A673 (cell line): ENCODE results near the gene LDHD. TPM values are rescaled to one million over a fixed set of nuclear protein-coding genes. Genes with fewer than 3 reads are reported as not detected.

Experiments used
- BruUV-seq: library from RNA; stranded (reverse); fragments of 400-500 nt; replicated peaks from 2 replicates; lab custom pipeline; 2021; lab: Mats Ljungman, UMichigan
- CTCF ChIA-PET: fragments of 300-600 bp; sonication (Branson Sonifier 250); formaldehyde crosslinking; loops from one replicate; lab custom pipeline; 2022; ENCODE audit warnings: antibody characterized with exemption; lab: Charles Lee
- POLR2A ChIA-PET: fragments of 300-600 bp; sonication (Branson Sonifier 250); formaldehyde crosslinking; loops from one replicate; lab custom pipeline; 2022; ENCODE audit warnings: antibody characterized with exemption; ENCODE audit not compliant: low non-redundant PET; lab: Charles Lee
- DNase-seq: peaks from one replicate; pipeline ENCODE4 v3.0.0-alpha.2; 2015; ENCODE audit warnings: low spot score
- H3K27ac ChIP-seq: fragments of 200-600 bp; sonication (generic); 2 replicates; pipeline ENCODE4 v1.5.1; 2016; ENCODE audit warnings: mixed run types, low read depth, mild to moderate bottlenecking, mixed read lengths, antibody characterized with exemption, low read length; ENCODE audit not compliant: poor library complexity, severe bottlenecking
- H3K27me3 ChIP-seq: fragments of 200-600 bp; sonication (generic); replicated peaks from 2 replicates; pipeline ENCODE4 v1.6.1; 2017; ENCODE audit warnings: mixed run types, low read depth, mild to moderate bottlenecking, mixed read lengths, antibody characterized with exemption, low read length; ENCODE audit not compliant: insufficient read depth, poor library complexity
- H3K36me3 ChIP-seq: fragments of 200-600 bp; sonication (generic); 2 replicates; pipeline ENCODE4 v1.6.1; 2016; ENCODE audit warnings: mixed run types, mild to moderate bottlenecking, mixed read lengths, antibody characterized with exemption, low read length; ENCODE audit not compliant: insufficient read depth, poor library complexity, severe bottlenecking
- H3K4me1 ChIP-seq: fragments of 200-600 bp; sonication (generic); 2 replicates; pipeline ENCODE4 v1.6.1; 2017; ENCODE audit warnings: mixed run types, mild to moderate bottlenecking, mixed read lengths, antibody characterized with exemption, low read length; ENCODE audit not compliant: insufficient read depth, poor library complexity, severe bottlenecking
- H3K4me3 ChIP-seq: fragments of 200-600 bp; sonication (generic); 2 replicates; pipeline ENCODE4 v1.5.1; 2016; ENCODE audit warnings: low read depth, mixed run types, mild to moderate bottlenecking, mixed read lengths, low read length; ENCODE audit not compliant: poor library complexity, severe bottlenecking
- H3K9me3 ChIP-seq: fragments of 200-600 bp; sonication (generic); 2 replicates; pipeline ENCODE4 v1.6.1; 2016; ENCODE audit warnings: mixed run types, low read depth, mild to moderate bottlenecking, mixed read lengths, antibody characterized with exemption, low read length; ENCODE audit not compliant: poor library complexity, severe bottlenecking
- EZH2 ChIP-seq: fragments of 200-600 bp; sonication (generic); IDR thresholded peaks from 2 replicates; pipeline ENCODE4 v1.6.1; 2017; ENCODE audit warnings: borderline replicate concordance, low read depth, mild to moderate bottlenecking, mixed read lengths, antibody characterized with exemption, low read length; ENCODE audit not compliant: poor library complexity, severe bottlenecking
- intact Hi-C: fragments of 100-400 bp; cut with micrococcal nuclease; formaldehyde crosslinking; loops from one replicate; pipeline ENCODE4 v1.10.0; 2022; ENCODE audit not compliant: unreplicated experiment
- total RNA-seq: library from RNA; stranded (reverse); gene quantifications from 2 replicates; pipeline ENCODE4 v1.2.3, GENCODE V29; 2021
- TF ChIP-seq, protein P1 (sequence below): fragments of 300-800, 200-600 bp; sonication (generic); conservative IDR thresholded peaks from 2 replicates; pipeline ENCODE4 v1.5.1; 2017; ENCODE audit warnings: low read depth, mild to moderate bottlenecking, antibody characterized with exemption, low read length, moderate library complexity, mixed read lengths

Gene LDHD
- total RNA-seq, 1 experiment from 2014 or later: not detected

DNA sequence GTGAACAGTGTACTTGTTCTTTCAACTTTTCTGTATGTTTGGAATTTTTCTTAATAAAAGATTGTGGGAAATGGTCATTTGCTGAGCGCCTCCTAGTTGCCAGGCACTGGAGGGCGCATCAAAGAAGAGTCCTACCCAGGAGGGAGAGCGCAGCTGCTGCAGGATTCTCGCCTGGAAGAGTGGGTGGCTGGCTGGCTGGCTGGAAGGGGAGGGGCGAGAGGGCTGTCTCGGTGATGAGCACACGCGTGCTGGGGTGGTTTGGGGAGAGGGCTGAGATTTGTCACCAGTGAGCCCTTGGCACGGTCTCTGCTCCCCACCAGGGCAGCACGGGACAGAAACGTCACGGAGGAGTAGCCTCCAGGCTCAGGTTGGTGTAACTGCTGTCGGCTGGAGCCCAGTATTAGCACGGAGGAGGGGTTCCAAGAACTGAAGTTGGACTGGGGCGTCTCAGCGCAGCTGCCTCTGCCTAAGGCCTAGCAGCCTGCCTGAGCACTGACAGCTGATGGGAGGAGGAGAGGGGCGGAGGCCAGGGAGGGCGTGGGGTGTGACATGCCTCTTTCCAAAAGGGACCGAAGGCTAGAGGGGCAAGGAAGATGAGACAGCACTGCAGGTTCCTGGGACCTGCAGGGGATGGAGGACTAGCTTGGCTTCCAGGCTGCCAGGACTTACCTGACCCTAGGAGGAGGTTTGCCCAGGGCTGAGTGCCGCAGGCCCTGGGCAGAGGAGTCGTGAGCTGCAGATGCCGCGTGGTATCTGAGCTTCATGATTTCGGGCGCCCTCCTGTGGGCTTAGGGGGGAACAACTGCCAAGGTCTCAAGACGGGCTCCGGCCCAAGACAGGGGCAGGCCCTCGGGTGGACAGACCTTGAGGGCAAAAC, 5.7 kb downstream of the LDHD start:
- H3K36me3 ChIP-seq: no peaks in the 10 kb centered on the region
- no peaks in the 10 kb centered on the region for H3K27me3 ChIP-seq
- TF ChIP-seq EZH2: no peak
- TF ChIP-seq, protein P1, sequence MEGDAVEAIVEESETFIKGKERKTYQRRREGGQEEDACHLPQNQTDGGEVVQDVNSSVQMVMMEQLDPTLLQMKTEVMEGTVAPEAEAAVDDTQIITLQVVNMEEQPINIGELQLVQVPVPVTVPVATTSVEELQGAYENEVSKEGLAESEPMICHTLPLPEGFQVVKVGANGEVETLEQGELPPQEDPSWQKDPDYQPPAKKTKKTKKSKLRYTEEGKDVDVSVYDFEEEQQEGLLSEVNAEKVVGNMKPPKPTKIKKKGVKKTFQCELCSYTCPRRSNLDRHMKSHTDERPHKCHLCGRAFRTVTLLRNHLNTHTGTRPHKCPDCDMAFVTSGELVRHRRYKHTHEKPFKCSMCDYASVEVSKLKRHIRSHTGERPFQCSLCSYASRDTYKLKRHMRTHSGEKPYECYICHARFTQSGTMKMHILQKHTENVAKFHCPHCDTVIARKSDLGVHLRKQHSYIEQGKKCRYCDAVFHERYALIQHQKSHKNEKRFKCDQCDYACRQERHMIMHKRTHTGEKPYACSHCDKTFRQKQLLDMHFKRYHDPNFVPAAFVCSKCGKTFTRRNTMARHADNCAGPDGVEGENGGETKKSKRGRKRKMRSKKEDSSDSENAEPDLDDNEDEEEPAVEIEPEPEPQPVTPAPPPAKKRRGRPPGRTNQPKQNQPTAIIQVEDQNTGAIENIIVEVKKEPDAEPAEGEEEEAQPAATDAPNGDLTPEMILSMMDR: peak; percentile 93
- no peaks in the 10 kb centered on the region for H3K9me3 ChIP-seq
- peak overlapping the region; percentile 41 for H3K27ac ChIP-seq
- CTCF ChIA-PET: interaction anchor here (0.6 to 2.3 kb wide), 14 partner anchors 12 to 402 kb away, joined by 3 to 34 read pairs (median 4); partner anchors contain the start of genes WDR59 and ZNRF1
- intact Hi-C loops: loop anchor here (1.0 to 10.0 kb wide), 4 partner anchors 113 to 402 kb away; no protein-coding TSS in a partner anchor
- peak overlapping the region; percentile 39 for H3K4me3 ChIP-seq
- POLR2A ChIA-PET: no interaction called here
- H3K4me1 ChIP-seq: peaks cover 46% of the 10 kb centered on the region
- DNase-seq: peak; percentile 91
- BruUV-seq: no TSS peak

DNA sequence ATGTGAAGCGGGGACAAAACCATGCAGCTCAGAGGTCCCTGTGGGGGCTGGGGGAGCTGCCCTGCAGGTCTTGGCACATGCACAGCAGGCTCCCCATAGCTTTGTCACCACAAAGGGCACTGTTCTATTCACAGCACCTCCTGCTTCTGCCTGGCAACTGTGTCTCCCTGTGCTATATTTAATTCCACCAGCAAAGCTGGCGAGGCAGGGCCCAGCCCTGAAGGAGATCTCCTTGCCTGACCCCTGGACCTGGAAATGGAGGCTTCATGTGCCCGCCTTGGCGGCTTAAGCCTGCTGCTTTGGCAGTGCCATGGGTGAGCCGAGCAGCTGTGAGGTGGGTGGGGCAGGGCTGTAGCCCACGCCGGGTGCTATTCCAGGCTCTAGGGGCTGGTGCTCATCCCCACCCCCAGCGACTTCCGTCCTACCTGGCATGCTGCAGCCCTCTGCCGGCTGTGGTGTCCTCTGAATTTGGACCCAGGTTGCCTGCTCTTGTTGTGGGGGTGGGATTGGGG, 6.8 kb downstream of the LDHD start:
- no peak for DNase-seq
- no peaks in the 10 kb centered on the region for H3K9me3 ChIP-seq
- no peaks in the 10 kb centered on the region for H3K36me3 ChIP-seq
- peaks cover 57% of the 10 kb centered on the region for H3K4me1 ChIP-seq
- H3K27me3 ChIP-seq: no peaks in the 10 kb centered on the region
- CTCF ChIA-PET: interaction anchor here (2.1 kb wide), 1 partner anchor 11 kb away, joined by 5 read pairs; no protein-coding TSS in a partner anchor
- intact Hi-C loops: loop anchor here (2.0 to 10.0 kb wide), 3 partner anchors 245 to 401 kb away; no protein-coding TSS in a partner anchor
- TF ChIP-seq, protein P1: no peak
- TF ChIP-seq EZH2: no peak
- H3K27ac ChIP-seq: peak overlapping the region; percentile 76
- POLR2A ChIA-PET: no interaction called here
- no peak overlapping the region for H3K4me3 ChIP-seq
- BruUV-seq: no TSS peak

DNA sequence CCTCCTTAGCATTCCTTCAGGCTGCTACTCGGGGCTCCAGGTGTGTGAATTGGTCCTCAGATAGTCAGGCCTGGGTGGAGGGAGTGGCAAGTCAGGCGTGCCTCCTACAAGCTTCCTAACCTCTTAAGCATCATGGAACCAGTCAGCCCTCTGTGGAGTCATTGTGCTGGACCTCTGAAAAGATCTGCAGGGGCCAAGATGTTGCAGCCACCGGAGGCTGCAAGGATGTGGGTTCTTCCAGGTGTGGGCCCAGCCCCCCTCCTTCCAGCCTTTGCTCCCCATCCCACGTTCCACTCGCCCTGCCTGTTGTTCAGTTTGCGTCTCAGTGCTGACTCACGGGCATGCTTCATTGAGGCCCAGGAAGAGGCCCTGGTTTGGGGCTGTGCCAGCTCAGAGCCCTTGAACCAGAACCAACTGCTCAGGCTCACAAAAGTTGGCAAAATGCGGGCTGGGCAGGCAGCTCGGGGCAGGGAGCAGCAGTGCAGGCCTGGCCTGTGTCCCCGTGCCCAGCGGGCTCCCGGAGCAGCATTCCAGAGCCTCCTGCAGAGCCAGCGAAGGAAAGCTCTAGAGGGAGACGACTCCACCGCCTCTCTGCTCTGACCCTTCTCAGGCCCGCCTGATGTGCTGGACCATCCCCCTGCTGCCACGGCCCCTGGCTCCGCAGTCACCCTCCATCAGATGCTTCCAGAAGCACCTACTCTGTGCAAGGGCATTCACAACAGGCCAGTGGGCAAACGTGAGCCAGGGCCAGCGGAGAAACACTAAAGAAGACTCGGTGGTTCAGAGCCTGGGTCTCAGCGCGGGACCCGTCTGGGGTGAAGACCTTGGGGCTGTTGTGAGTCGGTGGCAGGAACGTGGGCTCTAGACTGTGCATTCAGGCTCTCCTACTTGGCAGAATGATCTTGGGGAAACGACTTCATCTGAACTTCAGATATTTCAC, 7.5 kb downstream of the LDHD start:
- peaks cover 61% of the 10 kb centered on the region for H3K4me1 ChIP-seq

More for the DNA sequence above, 7.5 kb downstream of the LDHD start:
- no TSS peak for BruUV-seq
- Histone ChIP-seq H3K36me3 (no peaks in the 10 kb centered on the region), H3K4me3 (no peak overlapping the region), H3K27ac (peak overlapping the region; percentile 76), H3K27me3 (no peaks in the 10 kb centered on the region), H3K9me3 (no peaks in the 10 kb centered on the region)
- peak; percentile 77 for DNase-seq
- intact Hi-C loops: no loop called here
- no peak for TF ChIP-seq EZH2
- TF ChIP-seq, protein P1: no peak
- POLR2A ChIA-PET: interaction anchor here (0.5 kb wide), 1 partner anchor 10 kb away, joined by 3 read pairs; no protein-coding TSS in a partner anchor
- CTCF ChIA-PET: interaction anchor here (0.7 to 2.1 kb wide), 2 partner anchors 10 to 65 kb away, joined by 3 to 5 read pairs; no protein-coding TSS in a partner anchor
